ENCODE data around the gene RPLP1.

DNA sequence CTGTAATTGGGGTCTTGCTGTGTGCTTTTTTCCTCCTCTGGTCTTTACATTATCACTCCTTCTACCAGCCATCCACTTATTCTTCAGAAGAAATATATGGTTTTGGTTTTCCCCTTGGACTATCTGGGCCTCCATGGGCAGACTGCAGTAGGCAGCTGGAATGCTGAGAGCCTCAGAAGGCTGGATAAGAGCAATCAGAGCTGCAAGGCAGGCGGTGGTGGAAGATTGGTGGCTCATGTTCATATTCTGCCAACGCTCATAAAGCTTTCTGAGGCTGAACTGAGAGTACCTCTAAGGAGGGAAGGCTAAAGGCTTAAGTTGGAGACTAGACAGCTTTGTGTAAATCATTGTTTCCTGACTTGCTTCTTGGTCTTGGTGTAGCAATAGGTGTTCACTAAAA lies 5.7 kb upstream of the RPLP1 start:
- TF ChIP-seq, protein P1, sequence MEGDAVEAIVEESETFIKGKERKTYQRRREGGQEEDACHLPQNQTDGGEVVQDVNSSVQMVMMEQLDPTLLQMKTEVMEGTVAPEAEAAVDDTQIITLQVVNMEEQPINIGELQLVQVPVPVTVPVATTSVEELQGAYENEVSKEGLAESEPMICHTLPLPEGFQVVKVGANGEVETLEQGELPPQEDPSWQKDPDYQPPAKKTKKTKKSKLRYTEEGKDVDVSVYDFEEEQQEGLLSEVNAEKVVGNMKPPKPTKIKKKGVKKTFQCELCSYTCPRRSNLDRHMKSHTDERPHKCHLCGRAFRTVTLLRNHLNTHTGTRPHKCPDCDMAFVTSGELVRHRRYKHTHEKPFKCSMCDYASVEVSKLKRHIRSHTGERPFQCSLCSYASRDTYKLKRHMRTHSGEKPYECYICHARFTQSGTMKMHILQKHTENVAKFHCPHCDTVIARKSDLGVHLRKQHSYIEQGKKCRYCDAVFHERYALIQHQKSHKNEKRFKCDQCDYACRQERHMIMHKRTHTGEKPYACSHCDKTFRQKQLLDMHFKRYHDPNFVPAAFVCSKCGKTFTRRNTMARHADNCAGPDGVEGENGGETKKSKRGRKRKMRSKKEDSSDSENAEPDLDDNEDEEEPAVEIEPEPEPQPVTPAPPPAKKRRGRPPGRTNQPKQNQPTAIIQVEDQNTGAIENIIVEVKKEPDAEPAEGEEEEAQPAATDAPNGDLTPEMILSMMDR (optimal IDR thresholded peaks at IDR 0.05 in 1 of 3, IDR thresholded peaks at IDR 0.05 in 1 of 3, conservative IDR thresholded peaks at IDR 0.05 in 1 of 3; ENCODE audit: extremely low read depth in 1 of 3, insufficient read depth in 2 of 3, low read length in 3 of 3): no peak
- no peak for TF ChIP-seq EZH2 (IDR thresholded peaks at IDR 0.05; ENCODE audit: low read length)
